ENCODE data around the gene SLC17A9.

SLC17A9 gene

DNA sequence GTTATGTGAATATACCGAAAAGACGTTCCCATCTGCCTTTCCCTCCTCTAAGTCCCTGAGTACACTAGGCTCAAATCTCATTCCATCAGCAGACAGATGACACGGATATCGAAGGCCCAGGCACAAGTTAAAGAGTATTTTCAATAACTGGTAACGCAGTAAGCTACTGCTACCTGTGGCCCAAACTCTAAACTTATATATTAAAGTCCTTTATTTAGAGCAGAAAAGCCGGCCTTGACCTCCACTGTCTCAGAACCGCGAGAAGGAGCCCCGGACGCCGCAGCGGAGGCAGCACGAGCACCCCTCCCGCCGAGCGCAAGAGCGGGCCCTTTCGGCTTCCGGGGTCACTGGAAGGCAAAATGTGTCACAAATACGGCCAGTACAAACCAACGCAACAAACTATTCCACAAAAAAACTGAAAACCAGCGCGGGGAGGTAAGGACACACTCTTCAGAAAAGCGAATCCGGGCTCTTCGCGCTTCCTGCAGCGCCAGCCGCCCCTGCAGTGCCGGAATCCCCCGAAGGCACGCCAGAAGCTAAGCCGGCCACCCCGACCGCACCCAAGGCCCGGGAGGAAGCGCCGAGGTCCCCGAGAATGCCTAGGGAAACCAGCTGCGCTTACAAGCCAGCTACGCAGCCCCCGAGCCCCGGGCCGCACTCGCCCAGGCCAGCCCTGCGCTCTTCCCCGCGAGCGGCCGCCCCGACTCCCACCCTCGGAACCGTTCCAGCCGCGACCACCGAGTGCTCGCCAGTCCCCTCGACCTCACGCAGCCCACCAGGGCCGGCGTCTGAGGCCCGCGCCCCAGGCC is 26.9 kb upstream of the SLC17A9 start:
- Histone ChIP-seq H3K9me3 (no peaks in the 10 kb centered on the region), H3K27me3 (no peaks in the 10 kb centered on the region), H3K27ac (peak overlapping the region; percentile 94 to 98), H3K4me3 (peak overlapping the region; percentile 82 to 94), H3K36me3 (no peaks in the 10 kb centered on the region), H3K4me1 (peaks cover 0 to 79% (median 63%) of the 10 kb centered on the region in 4 donors)
- intact Hi-C loops (cut with DNase I; ENCODE audit: low total_unique reads): no loop called here
- TF ChIP-seq CTCF (IDR thresholded peaks at IDR 0.05): no peak
- no peak for DNase-seq

- peak within 1 kb of the TSS; percentile 82 to 94 for H3K4me3 ChIP-seq
- peak within 1 kb of the TSS; percentile 94 to 98 for H3K27ac ChIP-seq
- peak; percentile 59 to 63 for TF ChIP-seq CTCF (IDR thresholded peaks at IDR 0.05)
- no peaks in the 10 kb centered on the region for H3K9me3 ChIP-seq
- DNase-seq: peak; percentile 81 to 91
- no peaks in the 10 kb centered on the region for H3K27me3 ChIP-seq
- intact Hi-C loops (cut with DNase I; ENCODE audit: low total_unique reads): no loop called here
- no peaks in the 10 kb centered on the region for H3K36me3 ChIP-seq
- H3K4me1 ChIP-seq: peaks cover 0 to 70% (median 59%) of the 10 kb centered on the region in 4 donors
Measured at GRCh38 chr20:62926229-62927127, 26.0 kb upstream of the SLC17A9 start, which contains the start of gene DIDO1. TSS of gene DIDO1 (minus strand) at chr20:62926505.

- Histone ChIP-seq H3K4me3 (peak overlapping the region; percentile 82 to 94), H3K27me3 (no peaks in the 10 kb centered on the region), H3K9me3 (no peaks in the 10 kb centered on the region), H3K36me3 (no peaks in the 10 kb centered on the region), H3K4me1 (peaks cover 0 to 64% (median 54%) of the 10 kb centered on the region in 4 donors), H3K27ac (peak overlapping the region; percentile 94 to 98)
- no peak for TF ChIP-seq CTCF (IDR thresholded peaks at IDR 0.05)
- DNase-seq: peak in 1 of 2 donors; percentile 59
- intact Hi-C loops (cut with DNase I; ENCODE audit: low total_unique reads): no loop called here
Measured at GRCh38 chr20:62927128-62927705, 25.3 kb upstream of the SLC17A9 start.

GRCh38 chr20:62928246-62928939 is 24.1 kb upstream of the SLC17A9 start:
- Histone ChIP-seq H3K36me3 (no peaks in the 10 kb centered on the region), H3K4me1 (peaks cover 0 to 52% (median 42%) of the 10 kb centered on the region in 4 donors), H3K27me3 (no peaks in the 10 kb centered on the region), H3K4me3 (peak overlapping the region; percentile 50 to 62), H3K9me3 (no peaks in the 10 kb centered on the region), H3K27ac (peak overlapping the region; percentile 75 to 77)
- intact Hi-C loops (cut with DNase I; ENCODE audit: low total_unique reads): no loop called here
- TF ChIP-seq CTCF (IDR thresholded peaks at IDR 0.05): no peak
- DNase-seq: peak in 1 of 2 donors; percentile 54

DNA sequence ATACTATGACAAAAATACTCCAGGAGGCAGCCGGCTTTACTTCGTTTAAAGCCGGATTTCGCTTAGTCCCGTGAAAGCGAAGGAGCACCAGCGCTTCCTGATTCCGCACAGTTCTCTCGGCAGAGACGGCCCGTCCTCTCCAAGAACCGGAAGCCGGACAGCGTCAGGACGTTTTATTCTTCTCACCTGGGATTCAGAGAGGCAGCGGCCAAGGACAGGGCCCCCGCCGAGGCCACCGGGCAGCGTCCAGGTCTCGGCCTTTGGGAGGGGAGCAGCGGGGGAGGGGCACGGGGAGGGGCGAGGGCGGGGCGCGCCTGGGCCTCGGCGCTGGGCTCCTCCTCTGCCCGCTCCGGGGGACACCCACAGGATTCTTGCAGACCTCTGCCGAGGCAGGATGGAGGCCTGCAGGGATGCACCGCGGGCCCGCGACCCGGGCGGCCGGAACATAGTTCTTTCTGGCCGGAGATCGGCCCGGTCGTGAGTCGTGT is 23.4 kb upstream of the SLC17A9 start:
- Histone ChIP-seq H3K4me1 (peaks cover 0 to 50% (median 38%) of the 10 kb centered on the region in 4 donors), H3K27ac (peak overlapping the region; percentile 75 to 77), H3K9me3 (no peaks in the 10 kb centered on the region), H3K27me3 (no peaks in the 10 kb centered on the region), H3K4me3 (peak overlapping the region; percentile 50 to 62), H3K36me3 (no peaks in the 10 kb centered on the region)
- intact Hi-C loops (cut with DNase I; ENCODE audit: low total_unique reads): no loop called here
- TF ChIP-seq CTCF (IDR thresholded peaks at IDR 0.05): no peak
- peak; percentile 54 to 77 for DNase-seq

All from tibial artery (tissue), 4 donors.